Hematopoietic multipotent progenitor cell treated with erythropoietin and hydrocortisone succinate and interleukin-3 and kit ligand, for 15 days (in vitro differentiated cells): ENCODE measurements around the gene FAM13B.
"Not testable (repeated sequence)": the region's sequence is repeated elsewhere in the genome, so short reads cannot be mapped to it uniquely, and the experiment has no call there.

Experiments
- DNase-seq: peaks from one replicate; pipeline ENCODE4 v3.0.0-alpha.2; 2015; ENCODE audit warnings: low spot score

FAM13B gene

DNA sequence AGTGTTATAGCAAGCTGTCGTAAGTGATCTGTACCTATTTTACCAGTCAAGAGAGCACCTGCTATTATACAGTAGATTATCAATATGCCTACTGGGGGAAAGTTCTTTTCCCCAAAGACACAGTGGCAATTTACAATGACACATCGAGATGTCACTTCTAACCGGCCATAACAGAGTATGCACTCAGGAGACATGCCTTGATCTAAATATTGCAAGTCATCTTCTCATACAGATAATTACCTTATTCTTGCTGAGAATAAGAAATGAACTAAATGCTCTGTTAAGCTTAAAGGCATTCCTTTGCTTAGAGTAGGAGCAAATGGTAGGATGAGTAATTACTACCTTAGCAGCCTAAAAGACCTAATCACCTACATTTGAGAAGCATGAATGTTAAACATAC is 72.1 kb downstream of the FAM13B start:
- DNase-seq, result peak; percentile 12

DNA sequence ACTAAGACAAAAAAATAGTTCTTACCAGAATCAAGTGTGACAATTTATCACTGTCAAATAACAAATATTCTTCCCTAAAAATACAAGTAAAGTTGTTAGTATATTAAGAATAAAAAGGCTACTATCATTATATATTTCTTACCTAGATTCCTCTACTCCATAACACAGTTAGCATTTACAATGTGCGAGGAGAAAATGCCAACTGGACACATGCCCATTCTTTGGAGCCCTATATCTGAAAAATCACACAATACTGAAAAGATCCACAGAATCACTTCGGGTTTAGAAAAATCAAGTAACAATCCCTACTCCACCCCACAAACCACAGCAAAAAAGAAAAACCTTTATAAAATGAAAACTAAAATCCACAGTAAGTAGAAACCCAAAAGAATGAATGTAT is 72.7 kb downstream of the FAM13B start:
- no peak for DNase-seq

DNA sequence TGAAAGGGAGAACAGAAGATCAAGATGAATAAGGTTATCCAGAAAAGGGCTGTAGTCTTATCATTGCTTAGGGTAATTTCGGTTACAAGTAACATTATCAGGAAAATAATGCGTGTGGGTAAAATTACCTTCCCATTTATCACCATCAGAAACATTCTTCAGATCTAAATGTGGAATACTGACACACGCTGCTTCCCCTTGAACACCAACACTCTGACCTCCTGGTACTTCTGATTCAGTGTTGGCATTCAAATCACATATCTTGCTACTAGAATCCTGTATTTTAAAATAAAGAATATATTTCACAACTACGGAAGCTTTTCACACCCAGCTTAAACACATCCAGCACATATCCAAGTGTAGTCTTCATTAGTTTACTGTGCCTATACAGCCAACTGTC is 73.4 kb downstream of the FAM13B start:
- no peak for DNase-seq

DNA sequence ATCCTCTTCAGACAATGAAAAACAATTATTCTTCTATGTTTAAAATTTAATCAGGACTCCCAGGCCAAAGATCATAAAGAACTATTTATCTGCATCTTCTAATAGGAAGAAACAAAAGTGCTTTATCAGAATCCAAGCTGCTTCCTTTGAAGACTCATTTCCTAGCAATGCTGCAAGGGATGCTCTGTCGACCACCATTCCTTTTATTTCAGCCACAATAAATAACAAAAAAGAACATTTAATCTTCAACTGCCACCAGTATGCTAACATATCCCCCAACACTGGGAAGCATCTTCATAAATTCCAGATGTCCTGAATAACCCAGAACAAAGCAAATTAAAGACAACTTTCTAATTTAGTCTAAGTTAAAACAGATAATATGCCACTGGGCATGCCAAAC is 74.9 kb downstream of the FAM13B start:
- no peak for DNase-seq

DNA sequence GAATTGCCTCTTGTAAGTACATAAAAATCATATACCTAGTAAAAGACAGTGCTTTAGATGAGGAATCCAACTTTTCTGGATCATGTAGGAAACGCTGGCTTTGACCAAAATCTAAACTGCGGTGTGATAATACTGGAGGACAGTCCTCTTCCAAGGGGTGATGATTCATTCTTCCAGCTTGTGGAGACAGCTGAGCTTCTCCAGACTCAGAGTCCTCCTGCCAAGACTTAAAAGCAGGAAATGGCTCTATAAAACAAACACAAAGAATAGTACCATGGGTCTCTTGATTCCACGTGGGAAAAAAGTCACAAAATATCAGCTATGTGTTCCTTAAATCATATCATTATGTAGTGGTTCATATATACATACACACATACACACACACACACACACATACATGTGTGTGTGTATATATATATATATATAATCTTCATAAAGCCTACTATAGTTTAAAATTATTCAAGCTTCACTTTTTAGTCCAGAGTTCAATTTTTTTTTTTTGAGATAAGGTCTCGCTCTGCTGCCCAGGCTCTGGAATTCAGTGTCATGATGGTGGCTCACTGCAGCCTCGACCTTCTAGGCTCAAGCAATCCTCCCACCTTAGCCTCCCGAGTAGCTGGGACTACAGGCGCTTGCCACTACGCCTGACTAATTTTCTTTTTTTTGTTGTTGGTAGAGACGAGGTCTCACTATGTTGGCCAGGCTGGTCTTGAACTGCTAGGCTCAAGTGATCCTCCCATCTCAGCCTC is 78.6 kb downstream of the FAM13B start:
- DNase-seq, result no peak

DNA sequence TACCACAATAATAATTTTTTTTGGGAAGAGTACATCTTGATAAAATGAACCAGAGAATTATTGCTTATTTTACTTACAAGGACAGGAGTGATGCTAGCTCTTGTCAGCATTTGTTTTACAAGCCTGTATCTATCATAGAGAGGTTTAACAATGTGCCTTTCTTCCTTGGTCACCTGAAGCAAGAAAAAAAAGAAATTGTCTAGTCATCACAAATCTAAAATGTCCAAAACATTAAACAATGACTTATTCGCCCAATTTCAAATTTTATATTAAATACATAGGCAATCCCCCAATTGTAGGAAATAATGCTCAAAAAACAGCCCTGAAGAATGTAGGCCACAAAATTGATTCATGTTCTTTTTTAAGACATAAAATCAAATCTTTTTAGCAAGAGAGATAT is 87.1 kb downstream of the FAM13B start:
- DNase-seq, result no peak

DNA sequence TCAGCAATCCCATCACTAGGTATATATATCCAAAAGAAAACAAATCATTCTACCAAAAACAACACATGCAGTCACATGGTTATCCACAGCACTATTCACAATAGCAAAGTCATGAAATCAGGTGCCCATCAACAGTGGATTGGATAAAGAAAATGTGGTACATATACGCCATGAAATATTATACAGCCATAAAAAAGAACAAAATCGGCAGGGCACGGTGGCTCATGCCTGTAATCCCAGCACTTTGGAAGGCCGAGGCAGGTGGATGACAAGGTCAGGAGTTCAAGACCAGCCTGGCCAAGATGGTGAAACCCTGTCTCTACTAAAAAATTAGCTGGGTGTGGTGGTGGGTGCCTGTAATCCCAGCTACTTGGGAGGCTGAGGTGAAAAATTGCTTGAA is 88.6 kb downstream of the FAM13B start:
- DNase-seq, result not testable (repeated sequence)

DNA sequence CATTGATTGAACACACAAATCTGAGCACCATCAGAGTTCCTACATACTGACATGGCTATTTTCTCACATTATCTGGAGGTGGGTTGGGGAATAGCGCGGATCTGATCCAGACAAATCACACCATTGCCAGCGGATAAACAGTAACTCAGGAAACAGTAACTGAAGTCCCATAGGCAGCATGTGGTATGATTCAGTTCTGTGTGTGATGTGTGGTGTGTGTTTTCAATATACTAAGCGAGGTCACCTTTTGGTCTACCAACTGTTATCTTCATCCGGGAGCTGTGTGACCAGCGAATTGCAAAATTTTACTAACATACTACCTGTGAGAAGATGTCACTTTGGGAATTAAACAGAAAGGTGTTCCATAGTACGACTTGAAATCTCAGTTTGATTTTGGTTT is 93.5 kb downstream of the FAM13B start:
- DNase-seq, result no peak

DNA sequence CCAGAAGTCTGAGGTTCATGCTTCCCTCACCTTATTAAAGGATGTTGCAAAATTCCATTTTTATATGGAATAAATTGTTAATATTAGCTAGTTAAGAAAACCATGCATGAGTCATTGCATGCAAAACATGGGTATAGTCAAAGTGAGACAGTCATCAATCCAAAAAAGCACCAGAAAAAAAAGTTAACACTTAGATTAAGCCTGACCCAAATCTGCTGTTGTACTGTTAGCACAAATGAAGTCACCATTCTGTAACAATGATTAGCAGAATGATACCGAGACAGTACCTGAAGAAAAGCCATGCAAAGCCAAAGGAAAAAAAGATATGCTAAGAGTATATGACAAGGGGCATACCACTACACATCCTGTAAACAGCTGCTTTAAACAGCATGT is 94.1 kb downstream of the FAM13B start:
- DNase-seq, result no peak

DNA sequence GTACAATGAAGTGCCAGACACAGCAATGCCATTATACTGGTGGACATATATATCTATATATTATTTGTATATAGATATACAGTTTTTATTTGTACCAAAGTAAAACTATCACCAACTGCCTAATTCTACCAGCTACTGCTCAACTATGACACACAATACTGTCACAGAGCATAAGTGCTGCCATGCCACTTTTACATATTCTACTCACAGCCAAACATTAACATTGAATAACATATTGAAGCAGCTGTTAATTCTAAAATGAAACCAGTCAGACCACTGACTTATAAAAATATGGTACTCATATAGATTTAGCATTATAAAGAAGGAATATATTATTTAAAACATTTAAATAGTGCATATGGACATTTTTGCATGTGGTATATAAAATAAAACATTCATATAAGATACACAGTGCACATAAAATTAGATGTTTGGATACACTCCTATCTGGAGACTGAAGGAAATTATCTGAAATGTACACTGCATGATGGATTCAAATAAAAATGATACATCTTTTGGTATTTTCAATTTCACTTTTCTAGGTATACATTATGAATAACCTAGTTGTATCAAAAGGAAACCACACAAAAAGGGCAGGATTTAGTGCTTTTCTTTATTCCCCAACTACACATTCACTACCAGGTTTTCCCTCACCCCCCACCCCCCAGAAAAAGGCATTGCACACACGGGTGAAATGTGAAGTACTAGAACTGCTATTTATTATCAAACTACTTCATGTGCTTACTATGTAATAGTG is 94.7 kb downstream of the FAM13B start:
- DNase-seq, result no peak

DNA sequence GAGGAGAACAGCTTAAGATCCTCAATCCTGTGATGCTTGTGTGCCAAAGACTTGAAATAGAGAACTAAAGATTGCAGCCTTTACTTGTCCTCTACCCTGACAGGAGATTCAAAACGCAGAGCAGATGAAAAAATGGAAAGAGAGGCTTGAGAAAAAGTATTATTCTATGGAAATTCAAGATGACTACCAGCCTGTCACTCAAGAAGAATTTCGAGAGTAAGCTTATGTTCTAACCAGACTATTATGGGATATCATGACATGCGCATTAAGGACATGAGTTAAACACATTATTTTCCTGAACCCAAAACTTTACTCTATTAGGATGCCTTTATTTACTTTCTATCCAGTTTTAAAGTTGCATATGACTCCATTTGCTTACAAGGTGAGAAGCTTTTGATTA is 97.2 kb downstream of the FAM13B start:
- no peak for DNase-seq

DNA sequence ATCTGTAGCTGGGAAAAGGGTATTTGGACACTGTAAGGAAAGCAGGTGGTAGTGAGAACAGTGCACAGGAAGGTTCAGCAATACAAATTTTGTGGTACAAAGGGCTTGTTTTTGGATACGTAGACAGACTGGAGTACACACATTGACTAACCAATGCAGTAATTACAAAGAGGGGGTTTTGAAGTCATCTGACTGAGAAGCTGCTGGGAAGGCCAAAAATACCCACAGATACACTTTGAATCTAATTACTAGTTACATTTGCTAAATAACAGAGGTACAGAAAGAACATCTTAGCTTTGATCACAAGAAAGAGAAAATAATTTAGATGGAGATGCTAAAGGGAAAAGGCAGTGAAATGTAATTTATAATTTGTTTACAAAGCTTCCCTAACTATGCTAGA is 97.7 kb downstream of the FAM13B start:
- no peak for DNase-seq

DNA sequence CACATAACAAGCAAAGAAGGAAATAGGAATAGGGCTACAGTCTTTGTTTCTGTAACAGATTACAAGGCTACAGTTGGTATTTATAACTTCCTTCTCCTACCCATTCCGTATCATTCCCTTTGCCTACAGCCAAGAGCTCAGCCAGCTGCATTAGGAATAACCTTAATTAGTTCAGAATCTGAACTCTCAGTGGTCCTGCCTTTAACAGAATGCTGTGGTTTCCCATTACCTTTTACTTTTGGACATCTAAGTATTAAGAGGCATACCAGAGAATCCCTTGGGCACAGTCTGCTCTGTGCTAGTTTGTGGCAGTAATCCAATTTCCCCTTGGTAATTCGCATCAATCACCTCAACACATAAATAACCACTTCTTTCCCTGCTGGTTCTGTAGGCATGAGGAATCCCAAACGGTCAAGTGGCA is 99.4 kb downstream of the FAM13B start:
- no peak for DNase-seq

DNA sequence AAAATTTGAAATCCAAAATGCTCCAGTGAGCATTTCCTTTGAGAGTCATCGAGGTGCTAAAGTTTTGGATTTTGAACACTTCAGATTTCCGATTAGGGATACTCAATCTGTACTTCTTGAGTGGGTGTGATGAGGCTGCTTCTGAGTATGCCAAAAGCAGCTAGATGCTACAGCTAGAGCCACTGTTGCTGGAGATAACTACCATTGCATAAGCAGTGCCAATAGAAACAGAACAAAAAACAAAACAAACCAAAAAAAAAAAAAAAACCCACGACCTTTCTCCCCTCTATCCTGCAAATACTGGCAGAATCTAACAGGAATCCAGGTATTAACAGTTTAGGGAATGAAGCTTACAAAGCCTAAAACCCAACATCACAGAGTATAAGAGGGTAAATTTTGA is 100.1 kb downstream of the FAM13B start:
- DNase-seq, result no peak

DNA sequence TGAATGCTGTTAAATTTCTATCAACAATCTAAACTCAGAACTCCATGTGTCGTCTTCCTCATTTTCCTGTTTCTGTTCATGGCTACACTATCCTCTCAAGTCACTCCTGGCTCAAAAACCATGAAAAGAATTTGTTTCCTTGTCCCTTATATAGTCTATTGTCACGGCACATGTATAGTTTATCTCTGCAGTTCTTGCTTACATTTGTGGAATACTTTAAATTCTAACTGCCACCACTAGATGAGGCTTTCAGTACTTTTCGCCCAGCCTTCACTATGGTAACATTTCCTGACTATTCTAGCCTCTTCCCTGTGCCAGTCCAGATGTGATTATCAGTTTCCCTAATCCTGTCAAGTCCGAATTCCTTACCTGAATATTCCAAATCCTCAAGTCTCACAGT is 109.0 kb downstream of the FAM13B start:
- DNase-seq, result no peak

DNA sequence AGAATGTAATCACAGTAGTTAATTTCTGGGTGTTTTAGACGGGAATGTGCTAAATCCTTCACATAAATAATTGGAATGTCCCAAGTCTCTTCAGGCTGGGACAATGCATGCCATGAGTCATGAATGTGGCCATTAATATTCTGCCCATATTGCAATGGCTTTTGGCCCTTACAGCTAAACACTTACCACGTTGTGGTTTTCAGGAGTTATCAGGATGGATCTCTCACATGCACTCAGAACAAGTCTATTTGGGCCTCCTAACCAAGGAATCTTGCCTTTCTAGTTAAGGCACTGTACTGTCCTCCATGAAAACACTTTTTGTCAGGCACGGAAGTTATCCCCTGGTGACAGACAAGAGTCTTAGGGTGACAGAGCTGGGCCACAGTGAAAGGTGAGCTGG is 110.9 kb downstream of the FAM13B start:
- no peak for DNase-seq

DNA sequence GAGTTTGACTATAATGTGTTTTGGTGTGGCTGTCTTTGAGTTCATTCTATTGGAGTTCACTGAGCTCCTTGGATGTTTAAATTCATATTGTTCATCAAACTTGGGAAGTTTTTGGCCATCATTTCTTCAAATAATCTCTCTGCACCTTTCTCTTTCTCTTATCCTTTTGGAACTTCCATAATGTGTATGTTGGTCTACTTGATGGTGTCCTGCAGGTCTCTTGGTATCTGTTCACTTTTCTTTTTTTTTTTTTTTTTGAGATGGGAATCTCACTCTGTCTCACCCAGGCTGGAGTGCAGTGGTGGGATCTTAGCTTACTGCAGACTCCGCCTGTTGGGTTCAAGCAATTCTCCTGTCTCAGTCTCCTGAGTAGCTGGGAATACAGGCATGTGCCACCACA is 116.0 kb downstream of the FAM13B start:
- no peak for DNase-seq

DNA sequence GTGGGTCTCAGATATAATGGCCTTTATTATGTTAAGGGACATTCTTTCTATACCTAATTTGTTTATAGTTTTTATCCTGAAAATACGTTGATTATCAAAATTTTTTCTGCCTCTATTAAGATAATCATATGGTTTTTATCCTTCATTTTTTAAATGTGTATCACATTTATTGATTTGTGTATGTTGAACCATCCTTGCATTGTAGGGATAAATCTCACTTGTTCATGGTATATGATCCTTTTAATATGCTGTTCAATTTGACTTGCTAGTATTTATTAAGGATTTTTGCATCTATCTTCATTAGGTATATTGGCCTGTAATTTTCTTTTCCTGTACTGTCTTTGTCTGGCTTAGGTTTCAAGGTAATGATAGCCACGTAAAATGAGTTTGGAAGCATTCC is 118.1 kb downstream of the FAM13B start:
- no peak for DNase-seq

DNA sequence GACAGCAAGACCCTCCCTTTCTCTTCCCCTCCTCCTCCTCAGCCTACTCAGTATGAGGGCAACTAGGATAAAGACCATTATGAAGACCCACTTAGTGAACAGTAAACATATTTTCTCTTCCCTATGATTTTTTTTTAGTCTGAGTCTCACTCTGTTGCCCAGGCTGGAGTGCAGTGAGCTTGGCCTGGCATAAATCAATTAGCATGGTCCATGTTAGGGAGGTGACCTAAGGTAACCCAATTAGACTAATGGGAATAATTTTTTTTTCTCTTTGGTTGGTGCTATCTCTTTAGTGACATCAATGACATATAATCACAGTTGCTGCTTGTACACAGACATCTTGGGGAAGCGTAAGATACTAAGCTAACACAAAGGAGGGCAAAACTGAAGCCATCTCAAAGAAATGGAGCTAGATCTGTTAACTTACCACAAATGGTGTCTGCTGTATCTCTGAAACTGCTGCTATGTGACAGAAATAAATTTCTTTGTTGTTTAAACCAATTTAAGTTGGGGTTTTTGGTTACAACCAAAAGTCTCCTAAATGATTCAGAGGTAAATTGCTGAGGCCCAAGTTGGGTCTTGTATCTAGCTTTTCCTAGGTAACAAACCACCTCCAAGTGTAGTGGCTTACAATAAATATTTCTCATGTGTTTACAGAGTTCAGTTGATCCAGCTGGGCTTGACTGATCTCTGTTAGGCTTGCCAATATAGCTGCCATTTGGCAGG is 130.3 kb downstream of the FAM13B start:
- DNase-seq, result no peak

DNA sequence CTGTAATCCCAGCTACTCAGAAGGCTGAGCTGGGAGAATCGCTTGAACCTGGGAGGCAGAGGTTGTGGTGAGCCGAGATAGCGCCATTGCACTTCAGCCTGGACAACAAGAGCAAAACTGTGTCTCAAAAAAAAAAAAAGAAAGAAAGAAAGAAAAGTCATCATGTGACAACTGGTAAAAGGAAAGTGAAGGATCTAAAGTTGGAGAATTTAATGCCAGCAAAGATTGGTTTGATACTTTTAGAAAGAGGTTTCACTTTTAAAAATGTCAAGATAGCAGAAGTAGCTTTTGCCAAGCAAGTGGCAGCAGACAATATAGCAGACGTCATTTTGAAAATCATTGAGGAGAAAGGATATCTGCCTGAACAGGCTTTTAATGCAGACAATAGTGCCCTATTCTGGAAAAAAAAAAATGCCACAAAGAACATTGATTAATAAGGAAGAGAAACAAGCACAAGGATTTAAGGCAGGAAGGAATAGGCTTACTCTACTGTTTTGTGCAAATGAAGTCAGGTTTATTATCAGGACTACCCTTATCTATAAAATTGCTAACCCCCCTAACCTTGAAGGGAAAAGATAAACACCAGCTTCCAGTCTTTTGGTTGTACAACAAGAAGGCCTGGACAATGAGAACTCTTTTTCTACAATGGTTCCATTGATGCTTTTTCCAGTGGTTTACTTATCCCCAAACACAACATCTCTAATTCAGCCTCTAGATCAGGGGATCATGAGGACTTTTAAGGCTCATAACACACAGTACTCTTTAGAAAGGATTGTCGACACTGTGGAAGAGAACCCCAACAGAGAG is 131.7 kb downstream of the FAM13B start:
- no peak for DNase-seq

DNA sequence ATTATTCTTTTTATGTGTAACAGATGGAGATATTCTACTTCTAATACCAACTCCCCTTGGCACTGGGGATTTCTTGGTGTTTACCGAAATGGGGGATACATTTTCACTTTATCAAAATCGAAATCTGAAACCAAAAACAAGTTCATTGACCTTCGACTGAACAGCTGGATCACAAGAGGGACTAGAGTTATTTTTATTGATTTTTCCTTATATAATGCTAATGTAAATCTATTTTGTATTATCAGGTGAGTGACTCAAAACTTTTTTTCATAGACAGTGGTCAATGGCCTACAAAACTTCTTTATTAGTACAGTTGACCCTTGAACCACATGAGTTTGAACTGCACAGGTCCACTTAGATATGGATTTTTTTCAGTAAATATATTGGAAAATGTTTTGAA is 133.4 kb downstream of the FAM13B start:
- DNase-seq, result no peak

DNA sequence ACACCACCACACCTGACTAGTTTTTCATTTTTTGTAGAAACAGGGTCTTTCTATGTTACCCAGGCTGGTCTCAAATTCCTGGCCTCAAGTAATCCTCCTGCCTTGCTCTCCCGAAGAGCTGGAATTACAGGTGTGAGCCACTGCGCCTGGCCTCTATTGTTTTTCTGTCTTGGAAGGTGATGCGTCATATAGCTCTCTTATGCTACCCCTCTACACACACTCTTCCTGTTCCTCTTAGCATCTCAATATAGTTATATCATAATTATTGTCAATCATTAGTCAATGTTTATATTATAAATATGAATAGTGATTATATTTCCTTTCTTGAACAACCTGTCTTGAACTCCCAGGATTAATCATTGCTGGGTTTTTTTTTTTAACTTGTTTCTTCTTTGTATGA is 136.3 kb downstream of the FAM13B start:
- no peak for DNase-seq
